Heart left ventricle (tissue), 16 donors: Measurements from ENCODE around the gene RPP38. TPM values are rescaled to one million over a fixed set of nuclear protein-coding genes. Genes with fewer than 3 reads are reported as not detected.

Experiments used
- ATAC-seq, 4 donors: fragments of 200-7000 bp; cut with Tn5 transposase; one replicate each; pipeline ENCODE4 v1.9.1; 2020 to 2022; ENCODE audit warnings: moderate library complexity in 4 of 4, mild to moderate bottlenecking in 3 of 4, moderate number of reproducible peaks in 1 of 4
- DNase-seq, 5 donors: peaks; one replicate each; pipeline ENCODE4 v3.0.0-alpha.2; 2020
- H3K27ac ChIP-seq, 12 donors: fragments of 200-600 bp; sonication (generic) in 4 of 12; one replicate each; pipeline versions ENCODE4 v1.5.0 to v1.8.0; 2016 to 2022; ENCODE audit warnings: mild to moderate bottlenecking in 2 of 12
- H3K27me3 ChIP-seq, 9 donors: fragments of 200-600 bp; sonication (generic) in 2 of 9; one replicate each; pipeline versions ENCODE4 v1.5.1 to v1.8.0; 2016 to 2022; ENCODE audit warnings: mild to moderate bottlenecking in 3 of 9
- H3K36me3 ChIP-seq, 9 donors: fragments of 200-600 bp; sonication (generic) in 2 of 9; one replicate each; pipeline versions ENCODE4 v1.5.0 to v1.8.0; 2018 to 2022; ENCODE audit warnings: mild to moderate bottlenecking in 2 of 9
- H3K4me1 ChIP-seq, 12 donors: fragments of 200-600 bp; sonication (generic) in 4 of 12; one replicate each; pipeline versions ENCODE4 v1.5.0 to v1.8.0; 2016 to 2022; ENCODE audit warnings: mild to moderate bottlenecking in 3 of 12
- H3K4me3 ChIP-seq, 12 donors: fragments of 200-600 bp; sonication (generic) in 4 of 12; one replicate each; pipeline versions ENCODE4 v1.5.0 to v1.8.0; 2017 to 2022; ENCODE audit warnings: mild to moderate bottlenecking in 9 of 12, moderate library complexity in 4 of 12
- H3K9me3 ChIP-seq, 12 donors: fragments of 200-600 bp; sonication (generic) in 4 of 12; one replicate each; pipeline versions ENCODE4 v1.5.0 to v1.8.0; 2016 to 2022; ENCODE audit warnings: mild to moderate bottlenecking in 1 of 12
- CTCF ChIP-seq, 12 donors: fragments of 200-600 bp; sonication (generic) in 4 of 12; IDR thresholded peaks; one replicate each; pipeline versions ENCODE4 v1.5.0 to v1.8.0; 2018 to 2022; ENCODE audit warnings: antibody characterized with exemption in 12 of 12, mild to moderate bottlenecking in 5 of 12
- POLR2A ChIP-seq, 2 donors: fragments of 450-650 bp; IDR thresholded peaks; one replicate each; pipeline ENCODE4 v1.6.1; 2017; ENCODE audit warnings: antibody characterized with exemption in 2 of 2, mild to moderate bottlenecking in 2 of 2, moderate library complexity in 2 of 2
- WGBS, 4 donors: extraction: QIAGEN DNeasy Blood & Tissue Kit in 2 of 4; methylation state at CpG; one replicate each; pipeline versions ENCODE4 v1.1.5 to v1.1.7; 2013 to 2018; 5-methylcytosine and 5-hydroxymethylcytosine counted together
- intact Hi-C, 10 donors: fragments of 100-400 bp; cut with DNase I; formaldehyde crosslinking; loops; one replicate each; pipeline versions ENCODE4 v1.11.1 to v1.14.2; 2022
- polyA plus RNA-seq, 2 donors: library from polyadenylated mRNA; stranded (reverse); fragments of 200-250 nt; gene quantifications; one replicate each; pipeline ENCODE4 v1.2.3, GENCODE V29; 2013
- total RNA-seq, 9 donors: library from RNA; depleted of rRNA in 2 of 9; stranded (reverse); fragments of >200 nt in 2 of 9; fragmentation: NEBNext Ultra II Directional in 3 of 9; extraction: Animal tissue kit (Norgen Biotek cat#: 25700) in 3 of 9; gene quantifications; one replicate each; pipeline versions ENCODE4 v1.1.0 to v1.2.4, GENCODE V29; 2016 to 2023
- donor health status: ischemic (EF 13 %, LVEDD 7.1; RV severe dilation, severe dysfunction).
- donor health status: healthy with polysubstance abuse.
- donor health status: DM: no; HTN: yes; CAD: no.
- donor health status: DM: no; HTN: no; CAD: no.
- donor health status: ischemic (EF 25% LVEDD 6.9; RV normal size, moderate dysfunction).
- donor health status: ischemic (EF 25% LVEDD 5.7; RV mildly dilated, moderate dysfunction).
- donor health status: healthy.
- donor health status: DM: yes; HTN: yes; CAD: no.
- donor health status: ischemic (EF 35%, LVEDD 5.7; RV mildly dilated, moderate dysfunction).
- donor health status: nonischemic (EF 11% LVEDD 7.7; RV severe dilation, severe dysfunction).
- donor health status: DM: yes; HTN: yes; CAD: no.
- donor health status: PGD.
- donor health status: ischemic (EF 29% LVEDD 5.4; RV normal size, mild dysfunction).
- donor health status: nonischemic (EF 23%, LVEDD 6.1; RV moderate dilation, normal function).

The RPP38 gene
- total and polyA plus RNA-seq, 11 donors, result 7.2 to 15.5 (median 9.5) TPM

GRCh38 chr10:15096661-15097010 is 519 bp upstream of the RPP38 start:
- intact Hi-C loops, result loop anchor here in 8 of 10 donors (2.0 to 10.0 kb wide), 6 partner anchors 71 to 492 kb away; partner anchors contain the start of genes MEIG1 (in 8 of the 8), DCLRE1C (in 2 of the 8), NMT2 (in 2 of the 8) and SUV39H2 (in 1 of the 8)
- H3K4me1 ChIP-seq, result peaks cover 2 to 31% (median 19%) of the 10 kb centered on the region in 12 donors
- peak overlapping the region; percentile 85 to 100 (median 95) for H3K27ac ChIP-seq
- peaks cover 0 to 10% (median 2%) of the 10 kb centered on the region in 9 donors for H3K36me3 ChIP-seq
- H3K27me3 ChIP-seq, result peaks cover 0 to 3% (median 0%) of the 10 kb centered on the region in 9 donors
- DNase-seq (no peak), ATAC-seq (peak in 3 of 4 donors; percentile 6 to 35 (median 30))
- TF ChIP-seq POLR2A (IDR thresholded peaks at IDR 0.05) (no peak), CTCF (IDR thresholded peaks at IDR 0.05) (no peak)
- 0 to 4% (median 3%) methylated on average over 11 of the region's 11 CpGs for WGBS, 4 donors
- H3K9me3 ChIP-seq, result no peaks in the 10 kb centered on the region
- H3K4me3 ChIP-seq, result peak overlapping the region; percentile 63 to 97 (median 88)

DNA sequence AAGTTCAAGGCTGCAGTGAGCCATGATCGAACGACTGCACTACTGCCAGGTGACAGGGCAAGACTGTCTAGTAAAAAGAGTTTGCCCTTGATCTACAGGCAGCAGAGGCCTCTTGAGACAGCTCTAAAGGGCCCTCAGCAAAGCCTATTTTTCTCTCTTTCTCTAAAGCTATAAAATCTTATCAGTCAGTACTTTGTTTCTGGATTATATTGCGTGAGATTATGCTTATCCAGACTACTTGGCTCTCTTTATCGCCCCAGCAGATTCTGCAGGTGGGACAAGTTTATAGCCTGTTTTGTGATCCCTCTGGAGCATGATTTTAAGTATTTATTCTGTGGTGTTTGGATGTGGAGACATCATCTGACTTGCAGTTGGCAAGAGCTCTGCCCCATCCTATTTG is 2.7 kb downstream of the RPP38 start:
- no peak overlapping the region for H3K4me3 ChIP-seq
- peaks cover 0 to 42% (median 32%) of the 10 kb centered on the region in 9 donors for H3K36me3 ChIP-seq
- H3K9me3 ChIP-seq, result no peaks in the 10 kb centered on the region
- DNase-seq (no peak), ATAC-seq (no peak)
- H3K4me1 ChIP-seq, result peaks cover 2 to 31% (median 19%) of the 10 kb centered on the region in 12 donors
- 81 to 87% (median 83%) methylated on average over 4 of the region's 4 CpGs for WGBS, 4 donors
- no peak for TF ChIP-seq CTCF (IDR thresholded peaks at IDR 0.05)
- no peak for TF ChIP-seq POLR2A (IDR thresholded peaks at IDR 0.05)
- H3K27ac ChIP-seq, result no peak overlapping the region
- H3K27me3 ChIP-seq, result no peaks in the 10 kb centered on the region
- intact Hi-C loops, result loop anchor here in 9 of 10 donors (5.0 to 10.0 kb wide), 9 partner anchors 67 to 595 kb away; partner anchors contain the start of genes MEIG1 (in 8 of the 9), DCLRE1C (in 2 of the 9), FAM171A1 (in 1 of the 9) and NMT2 (in 1 of the 9)

DNA sequence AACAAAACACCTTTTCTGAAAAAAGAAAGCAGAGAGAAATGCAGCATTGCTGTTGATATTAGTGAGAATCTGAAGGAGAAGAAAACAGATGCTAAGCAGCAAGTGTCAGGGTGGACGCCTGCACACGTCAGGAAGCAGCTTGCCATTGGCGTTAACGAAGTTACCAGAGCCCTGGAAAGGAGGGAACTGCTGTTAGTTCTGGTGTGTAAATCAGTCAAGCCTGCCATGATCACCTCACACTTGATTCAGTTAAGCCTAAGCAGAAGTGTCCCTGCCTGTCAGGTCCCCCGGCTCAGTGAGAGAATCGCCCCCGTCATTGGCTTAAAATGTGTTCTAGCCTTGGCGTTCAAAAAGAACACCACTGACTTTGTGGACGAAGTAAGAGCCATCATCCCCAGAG is 6.4 kb downstream of the RPP38 start:
- intact Hi-C loops, result loop anchor here in 6 of 10 donors (10.0 kb wide), 4 partner anchors 259 to 599 kb away; partner anchors contain the start of gene FAM171A1 (in 1 of the 6)
- Histone ChIP-seq H3K36me3 (peaks cover 0 to 74% (median 60%) of the 10 kb centered on the region in 9 donors), H3K4me3 (no peak overlapping the region)

More for the DNA sequence above, 6.4 kb downstream of the RPP38 start:
- WGBS, 4 donors, result 82 to 93% (median 89%) methylated on average over 9 of the region's 9 CpGs
- peaks cover 0 to 24% (median 11%) of the 10 kb centered on the region in 12 donors for H3K4me1 ChIP-seq
- H3K9me3 ChIP-seq, result no peaks in the 10 kb centered on the region
- no peak overlapping the region for H3K27ac ChIP-seq
- TF ChIP-seq POLR2A (IDR thresholded peaks at IDR 0.05), result no peak
- no peak for TF ChIP-seq CTCF (IDR thresholded peaks at IDR 0.05)
- ATAC-seq (no peak), DNase-seq (no peak)
- no peaks in the 10 kb centered on the region for H3K27me3 ChIP-seq
